AG04449 (cell line): ENCODE measurements around the gene STRADB.

Source experiments
- CTCF ChIA-PET: fragments of 350-600 bp; formaldehyde crosslinking; extraction: SDS; loops from one replicate; lab custom pipeline; 2021; ENCODE audit warnings: antibody characterized with exemption; lab: Yijun Ruan, JAX
- POLR2A ChIA-PET: fragments of 400-600, 350-600 bp; formaldehyde crosslinking; extraction: SDS; loops from one replicate; lab custom pipeline; 2020; ENCODE audit warnings: antibody characterized with exemption, inconsistent platforms; lab: Yijun Ruan, JAX
- DNase-seq: peaks from one replicate; pipeline ENCODE4 v3.0.0-alpha.2; 2010; ENCODE audit warnings: low read depth, low spot score
- H3K4me3 ChIP-seq: 2 replicates; pipeline ENCODE4 v1.5.1; 2011; ENCODE audit warnings: low read depth, mild to moderate bottlenecking, control low read depth, low read length
- CTCF ChIP-seq: IDR thresholded peaks from one replicate; pipeline ENCODE4 v1.5.1; 2011; ENCODE audit warnings: mild to moderate bottlenecking, moderate library complexity, low read length, control low read depth, inconsistent platforms; ENCODE audit not compliant: insufficient read depth; ENCODE audit errors: missing control alignments

STRADB gene

GRCh38 chr2:201447086-201447485 lies 4.5 kb upstream of the STRADB start:
- no peak for TF ChIP-seq CTCF
- no peak overlapping the region for H3K4me3 ChIP-seq
- DNase-seq = no peak
- CTCF ChIA-PET = interaction anchor here (0.9 kb wide), 2 partner anchors 9 to 12 kb away, joined by 3 to 5 read pairs; no protein-coding TSS in a partner anchor
- POLR2A ChIA-PET = no interaction called here

GRCh38 chr2:201448061-201448460 lies 3.5 kb upstream of the STRADB start:
- no peak for DNase-seq
- ChIA-PET CTCF (no interaction called here), POLR2A (no interaction called here)
- TF ChIP-seq CTCF = no peak
- no peak overlapping the region for H3K4me3 ChIP-seq

GRCh38 chr2:201448701-201449100 lies 2.8 kb upstream of the STRADB start:
- no peak for TF ChIP-seq CTCF
- no peak for DNase-seq
- H3K4me3 ChIP-seq = no peak overlapping the region
- POLR2A ChIA-PET = no interaction called here
- CTCF ChIA-PET = interaction anchor here (0.7 kb wide), 1 partner anchor 385 kb away, joined by 3 read pairs; no protein-coding TSS in a partner anchor

GRCh38 chr2:201450954-201451291 lies 617 bp upstream of the STRADB start:
- H3K4me3 ChIP-seq = peak overlapping the region; percentile 97
- no peak for TF ChIP-seq CTCF
- POLR2A ChIA-PET = interaction anchor here (0.5 to 2.1 kb wide), 14 partner anchors 10 to 257 kb away, joined by 3 to 10 read pairs (median 4); no protein-coding TSS in a partner anchor
- CTCF ChIA-PET = interaction anchor here (0.7 to 1.6 kb wide), 6 partner anchors 10 to 219 kb away, joined by 3 to 4 read pairs (median 3); no protein-coding TSS in a partner anchor
- DNase-seq = no peak

- ChIA-PET CTCF (interaction anchor here (0.8 to 1.7 kb wide), 10 partner anchors 9 to 249 kb away, joined by 3 to 5 read pairs (median 4); no protein-coding TSS in a partner anchor), POLR2A (interaction anchor here (0.8 to 2.1 kb wide), 7 partner anchors 10 to 246 kb away, joined by 3 to 10 read pairs (median 3); no protein-coding TSS in a partner anchor)
Observed at GRCh38 chr2:201452058-201452921, 750 bp downstream of the STRADB start.

More at GRCh38 chr2:201452058-201452921, 750 bp downstream of the STRADB start:
- H3K4me3 ChIP-seq = peak overlapping the region; percentile 97
- TF ChIP-seq CTCF = no peak
- DNase-seq = no peak
